Adrenal gland (tissue), 12 donors: ENCODE results near the gene TRMT61A. TPM values are rescaled to one million over a fixed set of nuclear protein-coding genes. Genes with fewer than 3 reads are reported as not detected.
A peak's percentile ranks its signal among the peaks of the same experiment; 100 is the strongest.

ENCODE experiments used
- DNase-seq, 7 donors: peaks; one replicate each; pipeline ENCODE4 v3.0.0-alpha.2; 2019 to 2020
- H3K27ac ChIP-seq, 5 donors: fragments of 200-600 bp; sonication (generic) in 4 of 5; 1 replicate in 3 of 5; 2 replicates in 2 of 5; pipeline versions ENCODE4 v1.5.1 to v1.8.0; 2016 to 2020; ENCODE audit warnings: mild to moderate bottlenecking in 1 of 5
- H3K27me3 ChIP-seq: fragments of 200-600 bp; 2 replicates; pipeline ENCODE4 v1.8.0; 2021
- H3K36me3 ChIP-seq, 2 donors: fragments of 200-600 bp; replicated peaks in 1 of 2; 1 replicate in 1 of 2; 2 replicates in 1 of 2; pipeline versions ENCODE4 v1.5.1 to v1.8.0; 2018 to 2022
- H3K4me1 ChIP-seq, 2 donors: fragments of 200-600 bp; replicated peaks in 1 of 2; 1 replicate in 1 of 2; 2 replicates in 1 of 2; pipeline versions ENCODE4 v1.5.1 to v1.8.0; 2018 to 2021
- H3K4me3 ChIP-seq, 4 donors: fragments of 200-600 bp; sonication (generic) in 3 of 4; one replicate each; pipeline ENCODE4 v1.5.1; 2016 to 2018
- H3K9me3 ChIP-seq, 3 donors: fragments of 200-600 bp; sonication (generic) in 1 of 3; replicated peaks in 1 of 3; 1 replicate in 2 of 3; 2 replicates in 1 of 3; pipeline versions ENCODE4 v1.5.1 to v1.8.0; 2016 to 2021
- CTCF ChIP-seq, 6 experiments: fragments of 450-650 bp in 4 of 6; fragments of 200-600 bp in 2 of 6; sonication (generic) in 1 of 6; IDR thresholded peaks; 1 replicate in 5 of 6; 2 replicates in 1 of 6; pipeline versions ENCODE4 v1.5.1 to v1.8.0; 2016 to 2021; ENCODE audit warnings: antibody characterized with exemption in 6 of 6, mild to moderate bottlenecking in 2 of 6, moderate library complexity in 1 of 6
- POLR2A ChIP-seq, 2 donors: fragments of 450-650 bp; IDR thresholded peaks; one replicate each; pipeline ENCODE4 v1.6.1; 2017; ENCODE audit warnings: antibody characterized with exemption in 2 of 2, mild to moderate bottlenecking in 2 of 2, moderate library complexity in 1 of 2
- WGBS, 4 donors: extraction: QIAGEN DNeasy Blood & Tissue Kit in 2 of 4; methylation state at CpG; one replicate each; pipeline versions ENCODE4 v1.1.5 to v1.1.7; 2013 to 2017; 5-methylcytosine and 5-hydroxymethylcytosine counted together
- intact Hi-C, 2 donors: fragments of 100-400 bp; cut with DNase I; formaldehyde crosslinking; loops; one replicate each; pipeline versions ENCODE4 v1.14.1 to v1.15.0; 2022 to 2023
- polyA plus RNA-seq, 3 donors: library from polyadenylated mRNA; stranded (reverse); fragments of 200-250 nt in 2 of 3; fragments of 350-450 nt in 1 of 3; fragmentation: Illumina TruSeq in 1 of 3; extraction: RNeasy Lipid Tissue Mini Kit (QIAGEN cat#74804) in 1 of 3; gene quantifications; one replicate each; pipeline ENCODE4 v1.2.3, GENCODE V29; 2013 to 2014
- total RNA-seq, 9 donors: library from RNA; depleted of rRNA in 4 of 9; stranded (reverse); fragments of >200 nt in 4 of 9; fragments of 120-200 nt in 1 of 9; fragmentation: NEBNext Ultra II Directional in 1 of 9; extraction: Animal tissue kit (Norgen Biotek cat#: 25700) in 1 of 9; gene quantifications; one replicate each; pipeline versions ENCODE4 v1.1.0 to v1.2.4, GENCODE V29; 2013 to 2023
- donor health status: healthy with polysubstance abuse.
- donor health status: Bipolar disorder and iron deficiency.
- donor health status: DM: yes; HTN: yes; CAD: no.
- donor health status: DM: no; HTN: no; CAD: no.
- donor health status: DM: no; HTN: no; CAD: no.
- donor health status: DM: yes; HTN: yes; CAD: no.

The TRMT61A gene
- total and polyA plus RNA-seq, 12 donors: 2.5 to 26.0 (median 13.5) TPM

GRCh38 chr14:103569408-103569807 lies 40.4 kb downstream of the TRMT61A start:
- WGBS, 4 donors: 77 to 86% (median 83%) methylated on average over 11 of the region's 11 CpGs
- peaks cover 0 to 14% of the 10 kb centered on the region in 2 donors for H3K36me3 ChIP-seq
- H3K27me3 ChIP-seq: no peaks in the 10 kb centered on the region
- no peak for DNase-seq
- intact Hi-C loops: no loop called here
- H3K4me1 ChIP-seq: peaks cover 0 to 3% of the 10 kb centered on the region in 2 donors
- TF ChIP-seq POLR2A (IDR thresholded peaks at IDR 0.05) (no peak), CTCF (IDR thresholded peaks at IDR 0.05) (no peak)
- H3K9me3 ChIP-seq: no peaks in the 10 kb centered on the region
- H3K27ac ChIP-seq: no peak overlapping the region
- no peak overlapping the region for H3K4me3 ChIP-seq

- Histone ChIP-seq H3K27ac (no peak overlapping the region), H3K27me3 (no peaks in the 10 kb centered on the region), H3K4me1 (peaks cover 6 to 16% of the 10 kb centered on the region in 2 donors), H3K36me3 (peaks cover 0 to 32% of the 10 kb centered on the region in 2 donors), H3K9me3 (no peaks in the 10 kb centered on the region), H3K4me3 (no peak overlapping the region)
- 64 to 75% (median 69%) methylated on average over 5 to 6 of the region's 6 CpGs for WGBS, 4 donors
- no peak for DNase-seq
- intact Hi-C loops: loop anchor here in 1 of 2 donors (10.0 kb wide), 1 partner anchor 111 kb away; no protein-coding TSS in a partner anchor
- no peak for TF ChIP-seq CTCF (IDR thresholded peaks at IDR 0.05)
- no peak for TF ChIP-seq POLR2A (IDR thresholded peaks at IDR 0.05)
These were observed 45.1 kb downstream of the TRMT61A start for GRCh38 chr14:103574104-103574503.

- peaks cover 6 to 16% of the 10 kb centered on the region in 2 donors for H3K4me1 ChIP-seq
- intact Hi-C loops: loop anchor here in 1 of 2 donors (10.0 kb wide), 1 partner anchor 110 kb away; no protein-coding TSS in a partner anchor
- no peak for TF ChIP-seq POLR2A (IDR thresholded peaks at IDR 0.05)
- no peak for TF ChIP-seq CTCF (IDR thresholded peaks at IDR 0.05)
- no peak for DNase-seq
- H3K36me3 ChIP-seq: peaks cover 0 to 34% of the 10 kb centered on the region in 2 donors
- no peaks in the 10 kb centered on the region for H3K27me3 ChIP-seq
- H3K9me3 ChIP-seq: no peaks in the 10 kb centered on the region
- H3K27ac ChIP-seq: peak overlapping the region in 1 of 5 donors; percentile 31
- H3K4me3 ChIP-seq: no peak overlapping the region
- 91 to 93% (median 93%) methylated on average over 18 of the region's 18 CpGs for WGBS, 4 donors
These were observed 45.8 kb downstream of the TRMT61A start for GRCh38 chr14:103574707-103575285.

- DNase-seq: peak; percentile 84 to 97 (median 94)
- no peaks in the 10 kb centered on the region for H3K27me3 ChIP-seq
- H3K27ac ChIP-seq: peak overlapping the region in 2 of 5 donors; percentile 70 to 71
- H3K4me1 ChIP-seq: peaks cover 6 to 16% of the 10 kb centered on the region in 2 donors
- intact Hi-C loops: loop anchor here in 1 of 2 donors (10.0 kb wide), 1 partner anchor 108 kb away; no protein-coding TSS in a partner anchor
- H3K9me3 ChIP-seq: no peaks in the 10 kb centered on the region
- TF ChIP-seq POLR2A (IDR thresholded peaks at IDR 0.05): no peak
- TF ChIP-seq CTCF (IDR thresholded peaks at IDR 0.05): no peak
- WGBS, 4 donors: 23 to 33% (median 26%) methylated on average over 9 of the region's 9 CpGs
- H3K4me3 ChIP-seq: no peak overlapping the region
- peaks cover 0 to 38% of the 10 kb centered on the region in 2 donors for H3K36me3 ChIP-seq
These were observed 47.5 kb downstream of the TRMT61A start for GRCh38 chr14:103576371-103577024.
